C4-2B (cell line): ENCODE data around the gene B3GLCT.
"Not testable (repeated sequence)": the region's sequence is repeated elsewhere in the genome, so short reads cannot be mapped to it uniquely, and the experiment has no call there.

ENCODE experiments used
- H3K27ac ChIP-seq: fragments of 450-650 bp; 2 replicates; pipeline ENCODE4 v1.5.1; 2017
- CTCF ChIP-seq: fragments of 450-650 bp; conservative IDR thresholded peaks from 2 replicates; pipeline ENCODE4 v1.5.1; 2017; ENCODE audit warnings: mild to moderate bottlenecking
- ZFX ChIP-seq: fragments of 450-650 bp; IDR thresholded peaks from 2 replicates; pipeline ENCODE4 v1.6.1; 2017

B3GLCT gene

GRCh38 chr13:31330236-31330635 is 130.5 kb downstream of the B3GLCT start:
- no peak overlapping the region for H3K27ac ChIP-seq
- no peak for TF ChIP-seq CTCF
- no peak for TF ChIP-seq ZFX

- TF ChIP-seq CTCF (no peak), ZFX (no peak)
- H3K27ac ChIP-seq = no peak overlapping the region
Measured at GRCh38 chr13:31331068-31331467, 131.3 kb downstream of the B3GLCT start.

GRCh38 chr13:31334547-31334946 is 134.8 kb downstream of the B3GLCT start:
- TF ChIP-seq ZFX = no peak
- no peak for TF ChIP-seq CTCF
- no peak overlapping the region for H3K27ac ChIP-seq

GRCh38 chr13:31334994-31335557 is 135.3 kb downstream of the B3GLCT start:
- no peak for TF ChIP-seq CTCF
- no peak overlapping the region for H3K27ac ChIP-seq

- not testable (repeated sequence) for H3K27ac ChIP-seq
Measured at GRCh38 chr13:31339616-31340015, 139.8 kb downstream of the B3GLCT start.

- not testable (repeated sequence) for H3K27ac ChIP-seq
Measured at GRCh38 chr13:31340848-31341247, 141.1 kb downstream of the B3GLCT start.

GRCh38 chr13:31346891-31347290 is 147.1 kb downstream of the B3GLCT start:
- TF ChIP-seq CTCF (no peak), ZFX (no peak)
- no peak overlapping the region for H3K27ac ChIP-seq

- no peak overlapping the region for H3K27ac ChIP-seq
- TF ChIP-seq ZFX (no peak), CTCF (no peak)
Measured at GRCh38 chr13:31349156-31349555, 149.4 kb downstream of the B3GLCT start.

GRCh38 chr13:31350560-31350959 is 150.8 kb downstream of the B3GLCT start:
- no peak for TF ChIP-seq ZFX
- no peak for TF ChIP-seq CTCF
- H3K27ac ChIP-seq = no peak overlapping the region
